ENCODE results near the gene RAB6B.

DNA sequence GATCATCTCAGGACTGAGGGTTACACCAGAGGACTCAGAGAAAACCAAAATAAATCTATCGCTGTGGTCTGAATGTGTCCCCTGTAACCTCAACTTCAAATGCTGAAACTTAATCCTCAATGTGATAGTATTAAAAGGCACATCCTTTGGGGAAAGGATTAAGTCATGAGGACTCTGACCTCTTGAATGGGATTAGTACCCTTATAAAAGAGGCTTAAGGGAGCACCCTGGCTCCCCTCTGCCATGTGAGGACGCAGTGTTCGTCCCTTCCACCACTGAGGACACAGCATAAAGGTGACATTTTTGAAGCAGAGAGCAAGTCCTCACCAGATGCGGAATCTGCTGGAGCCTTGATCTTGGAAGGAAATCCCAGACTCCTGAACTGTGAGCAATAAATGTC, 50.6 kb downstream of the RAB6B start:
- TF ChIP-seq, protein P1, sequence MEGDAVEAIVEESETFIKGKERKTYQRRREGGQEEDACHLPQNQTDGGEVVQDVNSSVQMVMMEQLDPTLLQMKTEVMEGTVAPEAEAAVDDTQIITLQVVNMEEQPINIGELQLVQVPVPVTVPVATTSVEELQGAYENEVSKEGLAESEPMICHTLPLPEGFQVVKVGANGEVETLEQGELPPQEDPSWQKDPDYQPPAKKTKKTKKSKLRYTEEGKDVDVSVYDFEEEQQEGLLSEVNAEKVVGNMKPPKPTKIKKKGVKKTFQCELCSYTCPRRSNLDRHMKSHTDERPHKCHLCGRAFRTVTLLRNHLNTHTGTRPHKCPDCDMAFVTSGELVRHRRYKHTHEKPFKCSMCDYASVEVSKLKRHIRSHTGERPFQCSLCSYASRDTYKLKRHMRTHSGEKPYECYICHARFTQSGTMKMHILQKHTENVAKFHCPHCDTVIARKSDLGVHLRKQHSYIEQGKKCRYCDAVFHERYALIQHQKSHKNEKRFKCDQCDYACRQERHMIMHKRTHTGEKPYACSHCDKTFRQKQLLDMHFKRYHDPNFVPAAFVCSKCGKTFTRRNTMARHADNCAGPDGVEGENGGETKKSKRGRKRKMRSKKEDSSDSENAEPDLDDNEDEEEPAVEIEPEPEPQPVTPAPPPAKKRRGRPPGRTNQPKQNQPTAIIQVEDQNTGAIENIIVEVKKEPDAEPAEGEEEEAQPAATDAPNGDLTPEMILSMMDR (IDR thresholded peaks at IDR 0.05; ENCODE audit: poor library complexity) = no peak
- TF ChIP-seq EZH2 (IDR thresholded peaks at IDR 0.05; ENCODE audit: borderline replicate concordance) = no peak
- TF ChIP-seq EZH2phosphoT487 (IDR thresholded peaks at IDR 0.05; ENCODE audit: low read depth, severe bottlenecking, unreplicated experiment) = no peak
